GM13977 (cell line): Measurements from ENCODE around the gene PLCL1.

Source experiments
- DNase-seq: peaks from one replicate; pipeline ENCODE4 v3.0.0; 2012; ENCODE audit warnings: low spot score
- CTCF ChIP-seq: IDR thresholded peaks from 2 replicates; pipeline ENCODE4 v1.5.1; 2012; ENCODE audit warnings: mild to moderate bottlenecking, control low read depth; ENCODE audit not compliant: insufficient read depth; ENCODE audit errors: extremely low read depth, missing control alignments
- in situ Hi-C: fragments of 300-500 bp; cut with MboI; formaldehyde crosslinking; loops from one replicate; pipeline ENCODE4 v1.12.0; 2022; ENCODE audit warnings: low sequenced_read_pairs, low pct_unique_long_range_greater_than_20kb, mixed read lengths, inconsistent platforms; ENCODE audit not compliant: unreplicated experiment

PLCL1 gene

GRCh38 chr2:197934934-197935289 is 130.5 kb downstream of the PLCL1 start:
- no peak for DNase-seq
- in situ Hi-C loops, result no loop called here
- TF ChIP-seq CTCF, result no peak

GRCh38 chr2:197937814-197938213 is 133.4 kb downstream of the PLCL1 start:
- in situ Hi-C loops, result no loop called here
- no peak for DNase-seq
- no peak for TF ChIP-seq CTCF

GRCh38 chr2:197938555-197938954 is 134.2 kb downstream of the PLCL1 start:
- no peak for TF ChIP-seq CTCF
- in situ Hi-C loops, result no loop called here
- DNase-seq, result no peak

- no peak for DNase-seq
- no peak for TF ChIP-seq CTCF
- in situ Hi-C loops, result no loop called here
These were observed 135.4 kb downstream of the PLCL1 start for GRCh38 chr2:197939787-197940186.

GRCh38 chr2:197940382-197940781 is 136.0 kb downstream of the PLCL1 start:
- no peak for DNase-seq
- in situ Hi-C loops, result no loop called here
- no peak for TF ChIP-seq CTCF

- no peak for DNase-seq
- in situ Hi-C loops, result no loop called here
- TF ChIP-seq CTCF, result no peak
These were observed 137.3 kb downstream of the PLCL1 start for GRCh38 chr2:197941715-197942114.

- no peak for TF ChIP-seq CTCF
- DNase-seq, result no peak
- in situ Hi-C loops, result no loop called here
These were observed 139.3 kb downstream of the PLCL1 start for GRCh38 chr2:197943731-197944130.
